Right lobe of liver (tissue), 6 donors: ENCODE results near the gene SPON2. TPM values are rescaled to one million over a fixed set of nuclear protein-coding genes. Genes with fewer than 3 reads are reported as not detected.

Source experiments
- ATAC-seq, 4 donors: fragments of 200-7000 bp; cut with Tn5 transposase; one replicate each; pipeline ENCODE4 v1.9.1; 2020; ENCODE audit warnings: mild to moderate bottlenecking in 4 of 4, moderate library complexity in 4 of 4
- DNase-seq, 3 donors: peaks; one replicate each; pipeline ENCODE4 v3.0.0-alpha.2; 2020
- H3K27ac ChIP-seq, 3 donors: fragments of 200-600 bp; one replicate each; pipeline ENCODE4 v1.8.0; 2022
- H3K27me3 ChIP-seq, 2 donors: fragments of 200-600 bp; one replicate each; pipeline ENCODE4 v1.8.0; 2022
- H3K36me3 ChIP-seq, 4 donors: fragments of 200-600 bp; sonication (generic) in 1 of 4; one replicate each; pipeline versions ENCODE4 v1.5.1 to v1.8.0; 2017 to 2022; ENCODE audit warnings: control low read depth in 1 of 4
- H3K4me1 ChIP-seq, 4 donors: fragments of 200-600 bp; sonication (generic) in 1 of 4; one replicate each; pipeline versions ENCODE4 v1.5.1 to v1.8.0; 2017 to 2022; ENCODE audit warnings: control low read depth in 1 of 4
- H3K4me3 ChIP-seq, 3 donors: fragments of 200-600 bp; one replicate each; pipeline ENCODE4 v1.8.0; 2022
- H3K9me3 ChIP-seq, 4 donors: fragments of 200-600 bp; sonication (generic) in 1 of 4; one replicate each; pipeline versions ENCODE4 v1.5.1 to v1.8.0; 2017 to 2022; ENCODE audit warnings: control low read depth in 1 of 4
- POLR2A ChIP-seq: fragments of 450-650 bp; IDR thresholded peaks from one replicate; pipeline ENCODE4 v1.6.1; 2017; ENCODE audit warnings: antibody characterized with exemption, mild to moderate bottlenecking
- WGBS: methylation state at CpG from one replicate; pipeline ENCODE4 v1.1.6; 2018; ENCODE audit warnings: low coverage, low lambda C conversion rate; ENCODE audit not compliant: insufficient coverage; ENCODE audit errors: missing lambda C conversion rate; 5-methylcytosine and 5-hydroxymethylcytosine counted together
- intact Hi-C, 2 donors: fragments of 100-400 bp; cut with DNase I; formaldehyde crosslinking; loops; one replicate each; pipeline versions ENCODE4 v1.11.2 to v1.14.1; 2022
- total RNA-seq, 6 experiments: library from RNA; depleted of rRNA in 2 of 6; stranded (reverse); fragments of >200 nt in 2 of 6; fragmentation: NEBNext Ultra II Directional in 3 of 6; extraction: Animal tissue kit (Norgen Biotek cat#: 25700) in 3 of 6; gene quantifications; one replicate each; pipeline versions ENCODE4 v1.1.0 to v1.2.4, GENCODE V29; 2016 to 2023
- TF ChIP-seq, protein P1 (sequence below), 4 donors: fragments of 200-600 bp in 3 of 4; fragments of 450-650 bp in 1 of 4; IDR thresholded peaks; one replicate each; pipeline versions ENCODE4 v1.5.1 to v1.8.0; 2016 to 2022; ENCODE audit warnings: antibody characterized with exemption in 4 of 4, mild to moderate bottlenecking in 2 of 4
- donor health status: DM: no; HTN: yes; CAD: no.
- donor health status: DM: no; HTN: no; CAD: no.
- donor health status: DM: no; HTN: no; CAD: no.
- donor health status: DM: no; HTN: yes; CAD: no.
- donor health status: DM: no; HTN: yes; CAD: no.

Gene SPON2
- total RNA-seq, 6 experiments from 2014 or later = 41.9 to 138 (median 99.9) TPM

GRCh38 chr4:1210241-1210841, 38.0 kb upstream of the SPON2 start:
- Histone ChIP-seq H3K27me3 (no peaks in the 10 kb centered on the region), H3K4me3 (no peak overlapping the region), H3K9me3 (no peaks in the 10 kb centered on the region), H3K27ac (no peak overlapping the region), H3K36me3 (peaks cover 0 to 47% (median 18%) of the 10 kb centered on the region in 4 donors), H3K4me1 (peaks cover 0 to 16% (median 7%) of the 10 kb centered on the region in 4 donors)
- WGBS = 69% methylated on average over 7 of the region's 22 CpGs
- no peak for TF ChIP-seq POLR2A
- TF ChIP-seq, protein P1, sequence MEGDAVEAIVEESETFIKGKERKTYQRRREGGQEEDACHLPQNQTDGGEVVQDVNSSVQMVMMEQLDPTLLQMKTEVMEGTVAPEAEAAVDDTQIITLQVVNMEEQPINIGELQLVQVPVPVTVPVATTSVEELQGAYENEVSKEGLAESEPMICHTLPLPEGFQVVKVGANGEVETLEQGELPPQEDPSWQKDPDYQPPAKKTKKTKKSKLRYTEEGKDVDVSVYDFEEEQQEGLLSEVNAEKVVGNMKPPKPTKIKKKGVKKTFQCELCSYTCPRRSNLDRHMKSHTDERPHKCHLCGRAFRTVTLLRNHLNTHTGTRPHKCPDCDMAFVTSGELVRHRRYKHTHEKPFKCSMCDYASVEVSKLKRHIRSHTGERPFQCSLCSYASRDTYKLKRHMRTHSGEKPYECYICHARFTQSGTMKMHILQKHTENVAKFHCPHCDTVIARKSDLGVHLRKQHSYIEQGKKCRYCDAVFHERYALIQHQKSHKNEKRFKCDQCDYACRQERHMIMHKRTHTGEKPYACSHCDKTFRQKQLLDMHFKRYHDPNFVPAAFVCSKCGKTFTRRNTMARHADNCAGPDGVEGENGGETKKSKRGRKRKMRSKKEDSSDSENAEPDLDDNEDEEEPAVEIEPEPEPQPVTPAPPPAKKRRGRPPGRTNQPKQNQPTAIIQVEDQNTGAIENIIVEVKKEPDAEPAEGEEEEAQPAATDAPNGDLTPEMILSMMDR (IDR thresholded peaks at IDR 0.05) = no peak
- intact Hi-C loops = no loop called here
- DNase-seq = peak in 2 of 3 donors; percentile 17 to 51
- no peak for ATAC-seq

- Histone ChIP-seq H3K4me1 (peaks cover 0 to 20% (median 9%) of the 10 kb centered on the region in 4 donors), H3K36me3 (peaks cover 0 to 42% (median 13%) of the 10 kb centered on the region in 4 donors), H3K9me3 (no peaks in the 10 kb centered on the region), H3K27ac (no peak overlapping the region), H3K27me3 (no peaks in the 10 kb centered on the region), H3K4me3 (no peak overlapping the region)
- 80% methylated on average over 3 of the region's 11 CpGs for WGBS
- ATAC-seq = peak in 2 of 4 donors; percentile 2
- TF ChIP-seq, protein P1 (IDR thresholded peaks at IDR 0.05) = no peak
- DNase-seq = peak; percentile 37 to 60 (median 56)
- intact Hi-C loops = loop anchor here in 1 of 2 donors (5.0 kb wide), 1 partner anchor 43 kb away; no protein-coding TSS in a partner anchor
Observed at GRCh38 chr4:1209821-1210220, 37.4 kb upstream of the SPON2 start.

DNA sequence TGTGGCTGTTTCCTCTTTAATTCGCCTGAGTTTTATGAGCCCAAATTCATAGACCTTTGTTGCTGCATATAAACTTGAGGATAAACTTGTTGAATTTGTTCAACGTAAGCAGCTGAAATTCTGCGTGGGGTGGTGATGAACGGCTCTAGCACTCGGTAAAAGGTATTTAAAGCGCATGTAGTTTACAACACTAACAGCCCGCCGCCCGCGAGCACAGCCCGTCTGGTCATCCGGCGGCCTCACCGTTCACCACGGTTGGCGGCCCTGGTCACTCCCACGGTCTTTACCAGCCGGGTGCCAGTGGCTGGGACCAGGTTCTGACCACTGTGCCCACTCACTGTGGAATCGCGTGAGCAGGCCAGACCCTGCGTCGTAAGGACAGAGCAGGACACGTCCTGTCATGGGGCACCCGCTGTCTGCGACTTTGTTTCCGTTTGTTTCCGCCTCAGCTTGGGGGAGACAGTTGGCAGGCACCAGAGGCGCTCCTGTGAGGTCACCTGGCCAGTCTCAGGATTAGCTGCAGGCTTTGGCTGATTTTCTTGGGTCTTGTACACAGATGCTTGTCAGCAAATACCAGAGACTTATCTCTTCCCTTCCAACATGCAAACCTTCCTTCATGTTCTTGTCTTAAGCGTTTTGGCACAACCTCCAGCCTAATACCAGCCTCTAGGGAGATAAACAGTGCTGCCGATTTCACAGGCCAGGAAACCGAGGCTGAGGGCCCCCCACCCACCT, 36.8 kb upstream of the SPON2 start:
- no peak for ATAC-seq
- Histone ChIP-seq H3K4me3 (no peak overlapping the region), H3K9me3 (no peaks in the 10 kb centered on the region), H3K4me1 (peaks cover 0 to 26% (median 9%) of the 10 kb centered on the region in 4 donors), H3K36me3 (peaks cover 0 to 36% (median 10%) of the 10 kb centered on the region in 4 donors), H3K27me3 (no peaks in the 10 kb centered on the region), H3K27ac (no peak overlapping the region)
- 84% methylated on average over 14 of the region's 31 CpGs for WGBS
- intact Hi-C loops = loop anchor here in 1 of 2 donors (5.0 kb wide), 1 partner anchor 42 kb away; no protein-coding TSS in a partner anchor
- TF ChIP-seq, protein P1 (IDR thresholded peaks at IDR 0.05) = no peak
- no peak for TF ChIP-seq POLR2A
- peak; percentile 19 to 53 (median 43) for DNase-seq

DNA sequence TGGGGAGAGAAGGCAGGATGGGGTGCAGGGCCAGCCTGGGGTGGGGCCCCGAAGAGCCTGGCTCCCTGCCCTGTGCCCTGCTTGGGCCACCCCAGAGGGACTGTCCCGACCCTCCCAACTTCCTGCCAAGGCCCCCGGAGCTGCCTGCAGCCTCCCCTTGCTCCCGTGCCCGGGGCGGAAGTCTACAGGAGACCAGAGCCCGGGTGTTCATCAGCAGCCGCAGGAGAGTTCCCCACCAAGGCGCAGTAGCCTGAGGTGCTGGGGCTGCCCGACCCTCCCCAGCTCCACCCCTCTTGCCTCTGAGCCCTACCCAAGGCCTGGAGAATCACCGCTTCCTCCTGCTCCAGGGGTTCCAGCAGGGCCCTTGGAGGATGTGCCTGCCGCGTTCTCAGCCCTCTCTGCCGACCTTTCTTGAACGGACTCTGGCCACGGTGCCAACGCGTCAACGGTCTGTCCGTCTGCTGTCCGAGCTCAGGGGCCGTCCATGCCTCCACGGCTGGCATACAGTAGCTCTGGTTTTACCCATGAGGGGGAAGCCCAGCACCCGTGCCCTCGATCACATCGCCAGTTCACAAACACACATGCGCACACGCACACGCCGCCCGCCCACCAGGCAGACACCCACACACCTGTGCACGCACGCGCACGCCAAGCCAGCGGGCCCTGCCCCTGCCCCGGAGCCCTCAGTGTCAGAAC, 36.0 kb upstream of the SPON2 start:
- Histone ChIP-seq H3K27me3 (no peaks in the 10 kb centered on the region), H3K4me1 (peaks cover 0 to 32% (median 9%) of the 10 kb centered on the region in 4 donors), H3K27ac (no peak overlapping the region), H3K4me3 (no peak overlapping the region), H3K9me3 (no peaks in the 10 kb centered on the region), H3K36me3 (peaks cover 0 to 29% (median 7%) of the 10 kb centered on the region in 4 donors)
- ATAC-seq = peak in 1 of 4 donors; percentile 1
- TF ChIP-seq POLR2A = no peak
- TF ChIP-seq, protein P1 (IDR thresholded peaks at IDR 0.05) = no peak
- intact Hi-C loops = loop anchor here in 1 of 2 donors (5.0 kb wide), 1 partner anchor 41 kb away; no protein-coding TSS in a partner anchor
- peak; percentile 36 to 56 (median 52) for DNase-seq
- WGBS = 100% methylated on average over 6 of the region's 37 CpGs
